Endothelial cell of umbilical vein (primary cell): ENCODE measurements around the gene MN1. TPM values are rescaled to one million over a fixed set of nuclear protein-coding genes. Genes with fewer than 3 reads are reported as not detected.

ENCODE experiments used
- BruUV-seq: library from RNA; stranded (reverse); fragments of 400-500 nt; replicated peaks from 2 replicates; lab custom pipeline; 2021; lab: Mats Ljungman, UMichigan
- CTCF ChIA-PET: fragments of 300-600, 350-600 bp; sonication (Branson Sonifier 250); formaldehyde crosslinking; loops from one replicate; lab custom pipeline; 2021; ENCODE audit warnings: antibody characterized with exemption, inconsistent platforms; lab: Charles Lee
- POLR2A ChIA-PET: fragments of 300-600, 350-600 bp; sonication (Branson Sonifier 250); formaldehyde crosslinking; loops from one replicate; lab custom pipeline; 2021; ENCODE audit warnings: antibody characterized with exemption, inconsistent platforms; lab: Charles Lee
- DNase-seq: peaks from one replicate; pipeline ENCODE4 v3.0.0-alpha.2; 2011; ENCODE audit warnings: low read depth, low spot score
- FAIRE-seq: peaks from 2 replicates; lab custom pipeline; 2011; peaks lifted over from hg19 to GRCh38; lab: Jason Lieb, UNC
- H2AFZ ChIP-seq: 2 replicates; pipeline ENCODE4 v1.6.0; 2012; ENCODE audit warnings: low read depth, low read length, control low read depth, inconsistent platforms
- H3K27ac ChIP-seq: 2 replicates; pipeline ENCODE4 v1.5.1; 2011; ENCODE audit warnings: low read depth, mild to moderate bottlenecking, control low read depth, low read length, moderate library complexity; ENCODE audit not compliant: insufficient read depth
- H3K27me3 ChIP-seq, 2 experiments: 2 replicates each; pipeline versions ENCODE4 v1.6.0 to v1.6.1; 2011; ENCODE audit warnings: low read length in 2 of 2, mixed read lengths in 1 of 2; ENCODE audit not compliant: control insufficient read depth in 2 of 2, insufficient read depth in 2 of 2
- H3K36me3 ChIP-seq, 2 experiments: 2 replicates in 1 of 2; 3 replicates in 1 of 2; pipeline ENCODE4 v1.5.1; 2011; ENCODE audit warnings: low read length in 2 of 2, mild to moderate bottlenecking in 1 of 2, moderate library complexity in 1 of 2; ENCODE audit not compliant: control insufficient read depth in 2 of 2, insufficient read depth in 2 of 2; ENCODE audit errors: extremely low read depth in 1 of 2
- H3K4me1 ChIP-seq: 3 replicates; pipeline ENCODE4 v1.5.1; 2011; ENCODE audit warnings: mild to moderate bottlenecking, low read length; ENCODE audit not compliant: control insufficient read depth, insufficient read depth; ENCODE audit errors: extremely low read depth
- H3K4me2 ChIP-seq: 2 replicates; pipeline ENCODE4 v1.6.1; 2011; ENCODE audit warnings: low read length, control low read depth, mixed read lengths; ENCODE audit not compliant: insufficient read depth
- H3K4me3 ChIP-seq, 3 experiments: fragments of 200-600 bp in 1 of 3; sonication (generic), shearing (Covaris generic) in 1 of 3; replicated peaks in 1 of 3; 2 replicates each; pipeline ENCODE4 v1.5.1; 2011 to 2016; ENCODE audit warnings: control low read depth in 3 of 3, low read length in 3 of 3, mild to moderate bottlenecking in 2 of 3, inconsistent platforms in 1 of 3, low read depth in 1 of 3, moderate library complexity in 1 of 3; ENCODE audit not compliant: insufficient read depth in 1 of 3
- H3K79me2 ChIP-seq: 2 replicates; pipeline ENCODE4 v1.6.0; 2012; ENCODE audit warnings: low read length, inconsistent platforms; ENCODE audit not compliant: control insufficient read depth, insufficient read depth
- H3K9ac ChIP-seq: replicated peaks from 2 replicates; pipeline ENCODE3; 2011; ENCODE audit warnings: low read length, control low read depth; ENCODE audit not compliant: insufficient read depth; ENCODE audit errors: extremely low read depth
- H3K9me1 ChIP-seq: replicated peaks from 3 replicates; pipeline ENCODE4 v1.6.0; 2011; ENCODE audit warnings: mild to moderate bottlenecking, low read length; ENCODE audit not compliant: control insufficient read depth, insufficient read depth; ENCODE audit errors: extremely low read depth
- H3K9me3 ChIP-seq: replicated peaks from 2 replicates; pipeline ENCODE4 v1.5.1; 2012; ENCODE audit warnings: low read length, inconsistent platforms; ENCODE audit not compliant: control insufficient read depth, insufficient read depth
- H4K20me1 ChIP-seq: replicated peaks from 2 replicates; pipeline ENCODE3; 2011; ENCODE audit warnings: mild to moderate bottlenecking, low read length; ENCODE audit not compliant: control insufficient read depth, insufficient read depth; ENCODE audit errors: extremely low read depth
- CTCF ChIP-seq, 2 donors: IDR thresholded peaks; 1 replicate in 1 of 2; 2 replicates in 1 of 2; pipeline ENCODE4 v1.5.1; 2011; ENCODE audit warnings: low read length in 2 of 2, mild to moderate bottlenecking in 2 of 2, moderate library complexity in 2 of 2, control low read depth in 1 of 2, inconsistent platforms in 1 of 2, low read depth in 1 of 2; ENCODE audit not compliant: insufficient read depth in 1 of 2; ENCODE audit errors: extremely low read depth in 1 of 2
- EZH2 ChIP-seq: IDR thresholded peaks from 2 replicates; pipeline ENCODE4 v1.6.1; 2012; ENCODE audit warnings: borderline replicate concordance, low read depth, mild to moderate bottlenecking, moderate library complexity, low read length, inconsistent platforms; ENCODE audit not compliant: severe bottlenecking
- FOS ChIP-seq: IDR thresholded peaks from 2 replicates; pipeline ENCODE4 v1.6.1; 2011; ENCODE audit warnings: mild to moderate bottlenecking, low read length, moderate library complexity, borderline replicate concordance; ENCODE audit not compliant: insufficient read depth
- GATA2 ChIP-seq: IDR thresholded peaks from 2 replicates; pipeline ENCODE4 v1.7.0; 2011; ENCODE audit warnings: low read depth, mild to moderate bottlenecking, moderate library complexity, mixed read lengths, low read length; ENCODE audit not compliant: insufficient read length, insufficient read depth
- JUN ChIP-seq: IDR thresholded peaks from 2 replicates; pipeline ENCODE4 v1.6.1; 2011; ENCODE audit warnings: borderline replicate concordance, low read depth; ENCODE audit not compliant: insufficient read length, insufficient read depth
- MYC ChIP-seq: IDR thresholded peaks from one replicate; pipeline ENCODE4 v1.6.1; 2011; ENCODE audit warnings: mild to moderate bottlenecking, low read depth, low read length
- POLR2A ChIP-seq: IDR thresholded peaks from 2 replicates; pipeline ENCODE4 v1.6.1; 2012; ENCODE audit warnings: low read depth, mild to moderate bottlenecking, control low read depth, low read length
- POLR2AphosphoS5 ChIP-seq: IDR thresholded peaks from 2 replicates; pipeline ENCODE4 v1.6.1; 2012; ENCODE audit warnings: low read depth, mild to moderate bottlenecking, control low read depth, low read length, moderate library complexity; ENCODE audit not compliant: insufficient read depth
- dilution Hi-C: fragments of 300-500 bp; cut with MboI; formaldehyde crosslinking; loops from one replicate; pipeline ENCODE4 v1.15.0; 2019; ENCODE audit warnings: low sequenced_read_pairs; ENCODE audit not compliant: extremely low pct_ligation_motif_present
- intact Hi-C: fragments of 100-400 bp; cut with micrococcal nuclease; formaldehyde crosslinking; loops from one replicate; pipeline ENCODE4 v1.10.0; 2022
- polyA plus RNA-seq, 4 experiments: library from polyadenylated mRNA; depleted of rRNA in 3 of 4; stranded (reverse) in 3 of 4; unstranded in 1 of 4; fragments of >200 nt; gene quantifications; 2 replicates each; pipeline versions ENCODE4 v1.2.1 to v1.2.3, GENCODE V29; 2011 to 2012; ENCODE audit warnings: missing spikeins in 1 of 4
- total RNA-seq: library from RNA; stranded (reverse); gene quantifications from 2 replicates; pipeline ENCODE4 v1.2.3, GENCODE V29; 2021
- TF ChIP-seq, protein P1 (sequence below): IDR thresholded peaks from 2 replicates; pipeline ENCODE4 v1.6.1; 2011; ENCODE audit not compliant: insufficient read depth, insufficient read length

MN1 gene
- total and polyA plus RNA-seq, 2 donors (not counting 3 experiments of a cell fraction or from before 2014, with no cell fraction given) = 3.8 to 5.2 TPM

DNA sequence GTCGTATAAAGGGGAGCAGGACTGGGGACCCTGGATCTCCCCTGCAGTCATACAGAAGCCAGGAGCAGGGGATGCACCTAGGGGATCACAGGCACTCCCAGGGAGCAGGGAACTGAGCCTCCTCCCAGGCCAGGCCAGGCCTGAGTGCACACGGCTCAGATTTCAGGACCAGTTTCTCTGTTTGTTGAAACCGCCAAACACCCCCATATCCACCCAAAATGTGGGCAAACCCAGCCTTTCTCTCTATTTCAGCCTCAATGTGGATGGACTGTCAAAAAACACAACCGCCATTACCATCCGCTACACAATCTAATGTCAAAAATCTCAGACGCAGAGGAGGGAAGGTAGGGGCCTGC is 17.5 kb downstream of the MN1 start:
- FAIRE-seq (no peak), DNase-seq (no peak)
- no peaks in the 10 kb centered on the region for H3K9me3 ChIP-seq
- dilution Hi-C loops = no loop called here
- no peak overlapping the region for H3K27ac ChIP-seq
- no peaks in the 10 kb centered on the region for H3K9me1 ChIP-seq
- intact Hi-C loops = no loop called here
- no peak overlapping the region for H3K9ac ChIP-seq
- no peak overlapping the region for H3K4me2 ChIP-seq
- peaks cover 12% of the 10 kb centered on the region for H3K4me1 ChIP-seq
- POLR2A ChIA-PET = no interaction called here
- H3K4me3 ChIP-seq = no peak overlapping the region
- no peaks in the 10 kb centered on the region for H4K20me1 ChIP-seq
- CTCF ChIA-PET = no interaction called here
- H2AFZ ChIP-seq = no peak overlapping the region
- H3K79me2 ChIP-seq = no peaks in the 10 kb centered on the region
- no peaks in the 10 kb centered on the region for H3K27me3 ChIP-seq
- TF ChIP-seq POLR2AphosphoS5 (no peak), EZH2 (no peak), FOS (no peak), POLR2A (no peak), GATA2 (no peak), MYC (no peak), JUN (no peak), CTCF (IDR thresholded peaks at IDR 0.05; ENCODE audit: extremely low read depth in 1 of 2, insufficient read depth in 1 of 2, low read depth in 1 of 2, low read length in 2 of 2) (no peak)
- TF ChIP-seq, protein P1, sequence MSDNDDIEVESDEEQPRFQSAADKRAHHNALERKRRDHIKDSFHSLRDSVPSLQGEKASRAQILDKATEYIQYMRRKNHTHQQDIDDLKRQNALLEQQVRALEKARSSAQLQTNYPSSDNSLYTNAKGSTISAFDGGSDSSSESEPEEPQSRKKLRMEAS = no peak
- no peaks in the 10 kb centered on the region for H3K36me3 ChIP-seq
- BruUV-seq = no TSS peak
